22Rv1 (cell line): ENCODE measurements around the gene MCUB.

Experiments used
- ZFX ChIP-seq: fragments of 450-650 bp; IDR thresholded peaks from 2 replicates; pipeline ENCODE4 v1.6.1; 2017; ENCODE audit warnings: antibody characterized with exemption, borderline replicate concordance
- TF ChIP-seq, protein P1 (sequence below): fragments of 450-650 bp; IDR thresholded peaks from 2 replicates; pipeline ENCODE4 v1.5.1; 2017; ENCODE audit warnings: mild to moderate bottlenecking

DNA sequence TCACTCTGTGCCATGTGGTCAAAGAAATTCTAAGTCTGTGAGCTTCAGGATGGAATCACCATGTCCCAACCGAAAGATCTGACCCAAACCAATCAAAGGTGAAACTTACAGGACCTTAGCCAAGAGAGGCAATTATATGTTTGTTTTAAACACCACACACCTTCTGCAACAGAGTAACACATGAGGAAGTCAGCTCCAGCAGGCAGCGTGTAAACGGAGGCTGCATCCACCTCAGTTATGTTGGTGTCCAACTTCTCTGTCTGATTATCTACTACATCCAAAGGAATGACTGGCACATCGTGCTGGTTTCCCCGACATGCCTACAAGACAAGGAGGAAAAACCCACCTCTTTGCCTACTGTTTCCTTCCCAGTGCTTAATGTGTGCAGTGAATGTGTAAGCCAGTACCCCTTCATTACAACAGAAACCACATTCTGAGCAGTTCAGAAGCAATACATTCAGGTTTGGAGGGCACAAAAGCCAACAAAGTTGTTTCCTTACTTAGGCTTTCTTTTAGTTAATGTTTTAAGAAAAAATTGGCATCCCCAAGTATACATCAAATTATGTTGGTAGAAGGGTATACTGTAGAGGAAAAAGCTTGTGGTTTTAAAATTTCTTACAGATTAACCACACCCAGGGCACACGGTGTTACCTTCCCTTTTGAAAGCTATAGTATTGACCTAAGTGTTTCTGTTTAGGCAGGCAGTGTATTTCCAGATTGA, 130.8 kb downstream of the MCUB start:
- TF ChIP-seq, protein P1, sequence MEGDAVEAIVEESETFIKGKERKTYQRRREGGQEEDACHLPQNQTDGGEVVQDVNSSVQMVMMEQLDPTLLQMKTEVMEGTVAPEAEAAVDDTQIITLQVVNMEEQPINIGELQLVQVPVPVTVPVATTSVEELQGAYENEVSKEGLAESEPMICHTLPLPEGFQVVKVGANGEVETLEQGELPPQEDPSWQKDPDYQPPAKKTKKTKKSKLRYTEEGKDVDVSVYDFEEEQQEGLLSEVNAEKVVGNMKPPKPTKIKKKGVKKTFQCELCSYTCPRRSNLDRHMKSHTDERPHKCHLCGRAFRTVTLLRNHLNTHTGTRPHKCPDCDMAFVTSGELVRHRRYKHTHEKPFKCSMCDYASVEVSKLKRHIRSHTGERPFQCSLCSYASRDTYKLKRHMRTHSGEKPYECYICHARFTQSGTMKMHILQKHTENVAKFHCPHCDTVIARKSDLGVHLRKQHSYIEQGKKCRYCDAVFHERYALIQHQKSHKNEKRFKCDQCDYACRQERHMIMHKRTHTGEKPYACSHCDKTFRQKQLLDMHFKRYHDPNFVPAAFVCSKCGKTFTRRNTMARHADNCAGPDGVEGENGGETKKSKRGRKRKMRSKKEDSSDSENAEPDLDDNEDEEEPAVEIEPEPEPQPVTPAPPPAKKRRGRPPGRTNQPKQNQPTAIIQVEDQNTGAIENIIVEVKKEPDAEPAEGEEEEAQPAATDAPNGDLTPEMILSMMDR: no peak
- no peak for TF ChIP-seq ZFX
